ENCODE results near the gene ZNF280B. TPM values are rescaled to one million over a fixed set of nuclear protein-coding genes. Genes with fewer than 3 reads are reported as not detected.

The ZNF280B gene
- total and polyA plus RNA-seq, 10 of the 15 experiments (the other 5 are each of a cell fraction or from before 2014, with no cell fraction given), result 0.28 to 2.2 (median 1.1) TPM

GRCh38 chr22:22547226-22547625 lies 38.7 kb upstream of the ZNF280B start:
- no peaks in the 10 kb centered on the region for H4K20me1 ChIP-seq (ENCODE audit: control insufficient read depth, insufficient read depth)
- no TSS peak for BruUV-seq (replicated peaks)
- SMC1A ChIA-PET (ENCODE audit: uncharacterized antibody, unreplicated experiment), result no interaction called here
- intact Hi-C loops (cut with micrococcal nuclease; ENCODE audit: unreplicated experiment) (no loop called here), in situ Hi-C loops (cut with MboI) (no loop called here)
- DNase-seq (ENCODE audit: low read depth, low spot score) (no peak), FAIRE-seq (no peak), ATAC-seq (no peak)
- no peaks in the 10 kb centered on the region for H3K9me3 ChIP-seq (replicated peaks; ENCODE audit: control insufficient read depth, insufficient read depth, low read length)
- no peaks in the 10 kb centered on the region for H3K4me1 ChIP-seq (ENCODE audit: control insufficient read depth, insufficient read depth, low read length)
- no peak overlapping the region for H3K4me2 ChIP-seq (ENCODE audit: control insufficient read depth, insufficient read depth)
- POLR2A ChIA-PET, result no interaction called here
- RAD21 ChIA-PET (ENCODE audit: unreplicated experiment), result no interaction called here
- H3K4me3 ChIP-seq, result no peak overlapping the region
- no peak for TF ChIP-seq FOS (IDR thresholded peaks at IDR 0.05; ENCODE audit: borderline replicate concordance, extremely low read depth, insufficient read length)
- no peak for TF ChIP-seq PBX3 (IDR thresholded peaks at IDR 0.05; ENCODE audit: insufficient replicate concordance, low read depth, low read length)
- TF ChIP-seq NRF1 (conservative IDR thresholded peaks at IDR 0.05; ENCODE audit: low read depth, low read length), result no peak
- no peak for TF ChIP-seq CBX3 (IDR thresholded peaks at IDR 0.05; ENCODE audit: borderline replicate concordance, low read depth)
- no peak for TF ChIP-seq NFYA (IDR thresholded peaks at IDR 0.05; ENCODE audit: borderline replicate concordance, low read depth, low read length)
- no peak for TF ChIP-seq IRF3 (IDR thresholded peaks at IDR 0.05)
- no peak for TF ChIP-seq TBL1XR1 (IDR thresholded peaks at IDR 0.05; ENCODE audit: low read depth, low read length)
- no peak for TF ChIP-seq RFX5 (IDR thresholded peaks at IDR 0.05; ENCODE audit: low read depth, low read length)
- no peak for TF ChIP-seq SUZ12 (IDR thresholded peaks at IDR 0.05; ENCODE audit: unreplicated experiment)
- TF ChIP-seq IRF5 (IDR thresholded peaks at IDR 0.05; ENCODE audit: borderline replicate concordance), result no peak
- no peaks in the 10 kb centered on the region for H3K36me3 ChIP-seq (ENCODE audit: control insufficient read depth in 2 of 2, insufficient read depth in 2 of 2, low read length in 1 of 2)
- H3K9ac ChIP-seq (ENCODE audit: control insufficient read depth, insufficient read depth, low read length), result no peak overlapping the region
- CTCF ChIA-PET, result no interaction called here
- H2AFZ ChIP-seq (ENCODE audit: control insufficient read depth, low read depth, low read length), result no peak overlapping the region
- WGBS (ENCODE audit: insufficient coverage, insufficient replicate concordance, low lambda C conversion rate, missing lambda C conversion rate), result 34% methylated on average over 3 of the region's 3 CpGs
- H3K27me3 ChIP-seq (replicated peaks in 1 of 2; ENCODE audit: control insufficient read depth in 2 of 2, insufficient read depth in 2 of 2, low read length in 1 of 2), result no peaks in the 10 kb centered on the region
- no peak overlapping the region for H3K27ac ChIP-seq (ENCODE audit: control insufficient read depth, insufficient read depth)
- H3K79me2 ChIP-seq (ENCODE audit: control insufficient read depth, insufficient read depth, low read length), result no peaks in the 10 kb centered on the region

Data from GM12878 (cell line).